Esophagus muscularis mucosa (tissue), 4 donors: Measurements from ENCODE around the gene IL32. TPM values are rescaled to one million over a fixed set of nuclear protein-coding genes. Genes with fewer than 3 reads are reported as not detected.
A peak's percentile ranks its signal among the peaks of the same experiment; 100 is the strongest.

Experiments used
- DNase-seq: peaks from one replicate; pipeline ENCODE4 v3.0.0-alpha.2; 2017; ENCODE audit errors: extremely low spot score
- H3K27ac ChIP-seq, 4 donors: fragments of 200-600 bp; sonication (generic); replicated peaks in 1 of 4; 1 replicate in 3 of 4; 2 replicates in 1 of 4; pipeline ENCODE4 v1.5.1; 2016 to 2019; ENCODE audit warnings: mild to moderate bottlenecking in 1 of 4
- H3K27me3 ChIP-seq, 4 donors: fragments of 200-600 bp; sonication (generic); one replicate each; pipeline versions ENCODE4 v1.5.1 to v1.6.0; 2016 to 2019
- H3K36me3 ChIP-seq, 4 donors: fragments of 200-600 bp; sonication (generic); one replicate each; pipeline ENCODE4 v1.5.1; 2016 to 2019
- H3K4me1 ChIP-seq, 4 donors: fragments of 200-600 bp; sonication (generic); one replicate each; pipeline ENCODE4 v1.5.1; 2016 to 2019
- H3K4me3 ChIP-seq, 4 donors: fragments of 200-600 bp; sonication (generic); 1 replicate in 2 of 4; 2 replicates in 2 of 4; pipeline ENCODE4 v1.5.1; 2016 to 2019; ENCODE audit warnings: mild to moderate bottlenecking in 4 of 4, moderate library complexity in 1 of 4
- H3K9me3 ChIP-seq, 4 donors: fragments of 200-600 bp; sonication (generic); 1 replicate in 3 of 4; 2 replicates in 1 of 4; pipeline ENCODE4 v1.5.1; 2016 to 2019
- EP300 ChIP-seq: sonication (generic); formaldehyde crosslinking; IDR thresholded peaks from one replicate; pipeline ENCODE4 v1.6.1; 2017; ENCODE audit warnings: antibody characterized with exemption
- POLR2A ChIP-seq: fragments of 450-650 bp; IDR thresholded peaks from one replicate; pipeline ENCODE4 v1.6.1; 2017; ENCODE audit warnings: antibody characterized with exemption, moderate library complexity, mild to moderate bottlenecking, low read depth
- POLR2AphosphoS5 ChIP-seq, 2 donors: sonication (generic); formaldehyde crosslinking; IDR thresholded peaks; one replicate each; pipeline ENCODE4 v1.6.1; 2017; ENCODE audit warnings: antibody characterized with exemption in 2 of 2
- WGBS: methylation state at CpG from one replicate; pipeline ENCODE4 v1.1.5; 2018; 5-methylcytosine and 5-hydroxymethylcytosine counted together
- intact Hi-C: fragments of 100-400 bp; cut with DNase I; formaldehyde crosslinking; loops from one replicate; pipeline ENCODE4 v1.15.1; 2023
- total RNA-seq, 4 donors: library from RNA; depleted of rRNA; stranded (reverse); fragments of >200 nt; gene quantifications; one replicate each; pipeline versions ENCODE4 v1.1.0 to v1.2.1, GENCODE V29; 2016
- TF ChIP-seq, protein P1 (sequence below), 3 experiments: fragments of 200-600 bp in 2 of 3; fragments of 450-650 bp in 1 of 3; sonication (generic) in 2 of 3; IDR thresholded peaks; one replicate each; pipeline ENCODE4 v1.5.1; 2017 to 2019; ENCODE audit warnings: antibody characterized with exemption in 3 of 3, mild to moderate bottlenecking in 2 of 3, moderate library complexity in 1 of 3

The IL32 gene
- total RNA-seq, 4 donors from 2014 or later, result 13.7 to 40.8 (median 31.2) TPM

DNA sequence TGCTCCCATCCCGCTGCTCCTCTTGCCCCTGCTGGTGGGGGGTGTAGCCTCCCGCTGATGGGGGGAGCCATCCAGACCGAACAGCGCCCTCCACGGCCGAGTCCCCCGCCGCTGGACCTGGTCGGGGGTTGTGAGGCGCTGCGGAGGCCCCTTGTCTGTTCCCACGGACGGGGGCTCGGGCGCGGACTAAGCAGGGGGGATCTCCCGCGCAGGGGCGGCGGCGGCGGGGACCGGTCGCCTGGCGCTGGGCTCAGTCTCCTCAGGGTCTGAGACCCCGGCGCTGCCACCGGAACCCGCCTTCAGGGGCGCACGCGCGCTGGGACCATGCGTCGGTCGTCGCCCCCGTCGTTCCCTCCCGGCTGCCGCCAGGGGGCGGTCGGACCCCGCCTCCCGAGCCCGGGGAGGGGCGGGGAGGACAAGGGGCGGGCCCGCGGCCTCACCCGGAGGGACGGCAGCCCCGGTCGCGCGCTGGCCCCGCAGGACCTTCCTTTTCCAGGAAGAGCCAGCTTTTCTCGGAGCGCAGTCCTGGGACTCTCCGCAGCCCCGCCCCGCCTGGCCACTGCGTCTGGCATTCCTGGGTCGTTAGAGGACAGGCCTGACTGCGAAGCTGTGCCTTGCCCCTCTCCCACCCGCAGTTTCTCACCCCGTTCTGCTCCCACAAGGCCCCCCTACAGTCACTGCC, 6.3 kb upstream of the IL32 start:
- WGBS, result 0% methylated on average over 1 of the region's 67 CpGs
- Histone ChIP-seq H3K4me3 (peak overlapping the region; percentile 68 to 94 (median 80)), H3K27ac (peak overlapping the region; percentile 67 to 74 (median 69)), H3K9me3 (no peaks in the 10 kb centered on the region), H3K27me3 (peaks cover 0 to 12% (median 0%) of the 10 kb centered on the region in 4 donors), H3K4me1 (peaks cover 21 to 26% (median 23%) of the 10 kb centered on the region in 4 donors), H3K36me3 (peaks cover 0 to under 1% (median 0%) of the 10 kb centered on the region in 4 donors)
- peak; percentile 94 for DNase-seq
- TF ChIP-seq POLR2A (no peak), POLR2AphosphoS5 (IDR thresholded peaks at IDR 0.05) (peak; percentile 56 to 80)
- TF ChIP-seq, protein P1, sequence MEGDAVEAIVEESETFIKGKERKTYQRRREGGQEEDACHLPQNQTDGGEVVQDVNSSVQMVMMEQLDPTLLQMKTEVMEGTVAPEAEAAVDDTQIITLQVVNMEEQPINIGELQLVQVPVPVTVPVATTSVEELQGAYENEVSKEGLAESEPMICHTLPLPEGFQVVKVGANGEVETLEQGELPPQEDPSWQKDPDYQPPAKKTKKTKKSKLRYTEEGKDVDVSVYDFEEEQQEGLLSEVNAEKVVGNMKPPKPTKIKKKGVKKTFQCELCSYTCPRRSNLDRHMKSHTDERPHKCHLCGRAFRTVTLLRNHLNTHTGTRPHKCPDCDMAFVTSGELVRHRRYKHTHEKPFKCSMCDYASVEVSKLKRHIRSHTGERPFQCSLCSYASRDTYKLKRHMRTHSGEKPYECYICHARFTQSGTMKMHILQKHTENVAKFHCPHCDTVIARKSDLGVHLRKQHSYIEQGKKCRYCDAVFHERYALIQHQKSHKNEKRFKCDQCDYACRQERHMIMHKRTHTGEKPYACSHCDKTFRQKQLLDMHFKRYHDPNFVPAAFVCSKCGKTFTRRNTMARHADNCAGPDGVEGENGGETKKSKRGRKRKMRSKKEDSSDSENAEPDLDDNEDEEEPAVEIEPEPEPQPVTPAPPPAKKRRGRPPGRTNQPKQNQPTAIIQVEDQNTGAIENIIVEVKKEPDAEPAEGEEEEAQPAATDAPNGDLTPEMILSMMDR (IDR thresholded peaks at IDR 0.05), result peak; percentile 95 to 99 (median 97)
- intact Hi-C loops, result loop anchor here (2.0 to 5.0 kb wide), 2 partner anchors 70 to 108 kb away; no protein-coding TSS in a partner anchor

- no peak for DNase-seq
- intact Hi-C loops, result loop anchor here (2.0 to 5.0 kb wide), 2 partner anchors 69 to 108 kb away; no protein-coding TSS in a partner anchor
- H3K36me3 ChIP-seq, result no peaks in the 10 kb centered on the region
- peak overlapping the region; percentile 68 to 94 (median 80) for H3K4me3 ChIP-seq
- H3K9me3 ChIP-seq, result no peaks in the 10 kb centered on the region
- H3K27me3 ChIP-seq, result peaks cover 0 to 12% (median 0%) of the 10 kb centered on the region in 4 donors
- no peak for TF ChIP-seq POLR2A
- no peak for TF ChIP-seq POLR2AphosphoS5 (IDR thresholded peaks at IDR 0.05)
- no peak for TF ChIP-seq EP300
- TF ChIP-seq, protein P1 (IDR thresholded peaks at IDR 0.05), result no peak
- WGBS, result 83% methylated on average over 5 of the region's 9 CpGs
- peak overlapping the region; percentile 67 to 74 (median 69) for H3K27ac ChIP-seq
- peaks cover 23 to 31% (median 28%) of the 10 kb centered on the region in 4 donors for H3K4me1 ChIP-seq
Observed at GRCh38 chr16:3059723-3060242, 5.7 kb upstream of the IL32 start.

- intact Hi-C loops, result no loop called here
- H3K27ac ChIP-seq, result no peak overlapping the region
- H3K9me3 ChIP-seq, result no peaks in the 10 kb centered on the region
- H3K27me3 ChIP-seq, result peaks cover 0 to 12% (median 0%) of the 10 kb centered on the region in 4 donors
- H3K4me3 ChIP-seq, result no peak overlapping the region
- 86% methylated on average over 14 of the region's 14 CpGs for WGBS
- DNase-seq, result no peak
- TF ChIP-seq POLR2A (no peak), POLR2AphosphoS5 (IDR thresholded peaks at IDR 0.05) (no peak), EP300 (no peak)
- TF ChIP-seq, protein P1 (IDR thresholded peaks at IDR 0.05), result no peak
- H3K4me1 ChIP-seq, result peaks cover 29 to 38% (median 36%) of the 10 kb centered on the region in 4 donors
- no peaks in the 10 kb centered on the region for H3K36me3 ChIP-seq
Observed at GRCh38 chr16:3060339-3061127, 4.9 kb upstream of the IL32 start.

DNA sequence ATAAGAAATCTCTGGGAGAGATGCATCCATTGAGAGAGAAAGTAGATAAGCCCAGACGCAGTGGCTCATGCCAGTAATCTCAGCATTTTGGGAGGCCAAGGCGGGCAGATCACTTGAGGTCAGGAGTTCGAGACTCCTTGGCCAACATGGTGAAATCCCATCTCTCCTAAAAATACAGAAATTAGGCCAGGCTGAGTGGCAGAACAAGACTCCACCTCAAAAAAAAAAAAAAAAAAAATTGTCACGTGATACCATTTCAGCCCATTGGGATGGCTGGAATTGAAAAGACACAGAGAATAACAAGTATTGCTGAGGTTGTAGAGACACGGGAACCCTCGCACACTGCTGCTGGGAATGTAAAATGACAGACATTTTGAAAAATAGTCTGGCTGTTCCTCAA, 2.9 kb upstream of the IL32 start:
- WGBS, result 84% methylated on average over 6 of the region's 6 CpGs
- intact Hi-C loops, result no loop called here

More for the DNA sequence above, 2.9 kb upstream of the IL32 start:
- Histone ChIP-seq H3K4me1 (peaks cover 29 to 51% (median 49%) of the 10 kb centered on the region in 4 donors), H3K4me3 (no peak overlapping the region), H3K27ac (no peak overlapping the region), H3K27me3 (peaks cover 0 to 12% (median 0%) of the 10 kb centered on the region in 4 donors), H3K36me3 (peaks cover 0 to 2% (median 0%) of the 10 kb centered on the region in 4 donors), H3K9me3 (no peaks in the 10 kb centered on the region)
- TF ChIP-seq, protein P1 (IDR thresholded peaks at IDR 0.05), result no peak
- TF ChIP-seq EP300, result no peak
- no peak for DNase-seq
